ENCODE data around the gene CRTC1.

CRTC1 gene

GRCh38 chr19:18778076-18778389 is 94.6 kb downstream of the CRTC1 start:
- DNase-seq (no peak), ATAC-seq (ENCODE audit: insufficient read depth, low read depth) (no peak)
- 0 out of 2 replicates have a peak, but pooled peaks cover 3% of the 10 kb centered on the region for H4K20me1 ChIP-seq (ENCODE audit: insufficient read depth, low read length)

GRCh38 chr19:18778826-18779495 is 95.5 kb downstream of the CRTC1 start:
- TF ChIP-seq CTCF (IDR thresholded peaks at IDR 0.05; ENCODE audit: borderline replicate concordance, extremely low read depth, low read length, poor library complexity, severe bottlenecking) (no peak), EZH2 (IDR thresholded peaks at IDR 0.05; ENCODE audit: borderline replicate concordance, low read depth, low read length, severe bottlenecking) (no peak)
- Histone ChIP-seq H3K4me2 (ENCODE audit: insufficient read depth, low read length) (no peak overlapping the region), H3K9me3 (ENCODE audit: insufficient read depth, low read length, severe bottlenecking) (no peaks in the 10 kb centered on the region), H4K20me1 (ENCODE audit: insufficient read depth, low read length) (0 out of 2 replicates have a peak, but pooled peaks cover 3% of the 10 kb centered on the region), H3K36me3 (ENCODE audit: insufficient read depth, low read length) (no peaks in the 10 kb centered on the region), H3K27me3 (ENCODE audit: insufficient read depth, low read length, poor library complexity) (no peaks in the 10 kb centered on the region), H3K79me2 (ENCODE audit: insufficient read depth, low read length) (no peaks in the 10 kb centered on the region), H3K4me3 (ENCODE audit: low read depth in 1 of 2, low read length in 2 of 2) (no peak overlapping the region), H3K9ac (ENCODE audit: low read depth, low read length) (no peak overlapping the region), H3K27ac (ENCODE audit: low read length) (no peak overlapping the region), H3K4me1 (ENCODE audit: insufficient read depth, low read length) (no peaks in the 10 kb centered on the region), H2AFZ (ENCODE audit: low read depth, low read length) (no peak overlapping the region)
- no peak for DNase-seq
- no peak for ATAC-seq (ENCODE audit: insufficient read depth, low read depth)

More at GRCh38 chr19:18778076-18778389, 94.6 kb downstream of the CRTC1 start:
- H3K27ac ChIP-seq (ENCODE audit: low read length) = no peak overlapping the region
- H3K79me2 ChIP-seq (ENCODE audit: insufficient read depth, low read length) = no peaks in the 10 kb centered on the region
- no peaks in the 10 kb centered on the region for H3K4me1 ChIP-seq (ENCODE audit: insufficient read depth, low read length)
- H2AFZ ChIP-seq (ENCODE audit: low read depth, low read length) = no peak overlapping the region
- H3K4me2 ChIP-seq (ENCODE audit: insufficient read depth, low read length) = no peak overlapping the region
- H3K4me3 ChIP-seq (ENCODE audit: low read depth in 1 of 2, low read length in 2 of 2) = no peak overlapping the region
- H3K27me3 ChIP-seq (ENCODE audit: insufficient read depth, low read length, poor library complexity) = no peaks in the 10 kb centered on the region
- no peak overlapping the region for H3K9ac ChIP-seq (ENCODE audit: low read depth, low read length)
- H3K9me3 ChIP-seq (ENCODE audit: insufficient read depth, low read length, severe bottlenecking) = no peaks in the 10 kb centered on the region
- TF ChIP-seq EZH2 (IDR thresholded peaks at IDR 0.05; ENCODE audit: borderline replicate concordance, low read depth, low read length, severe bottlenecking) (no peak), CTCF (IDR thresholded peaks at IDR 0.05; ENCODE audit: borderline replicate concordance, extremely low read depth, low read length, poor library complexity, severe bottlenecking) (no peak)
- H3K36me3 ChIP-seq (ENCODE audit: insufficient read depth, low read length) = no peaks in the 10 kb centered on the region

- TF ChIP-seq CTCF (IDR thresholded peaks at IDR 0.05; ENCODE audit: borderline replicate concordance, extremely low read depth, low read length, poor library complexity, severe bottlenecking) (no peak), EZH2 (IDR thresholded peaks at IDR 0.05; ENCODE audit: borderline replicate concordance, low read depth, low read length, severe bottlenecking) (no peak)
- H3K36me3 ChIP-seq (ENCODE audit: insufficient read depth, low read length) = no peaks in the 10 kb centered on the region
- no peaks in the 10 kb centered on the region for H3K4me1 ChIP-seq (ENCODE audit: insufficient read depth, low read length)
- H3K4me2 ChIP-seq (ENCODE audit: insufficient read depth, low read length) = no peak overlapping the region
- H4K20me1 ChIP-seq (ENCODE audit: insufficient read depth, low read length) = 0 out of 2 replicates have a peak, but pooled peaks cover 3% of the 10 kb centered on the region
- H3K79me2 ChIP-seq (ENCODE audit: insufficient read depth, low read length) = no peaks in the 10 kb centered on the region
- H3K9ac ChIP-seq (ENCODE audit: low read depth, low read length) = no peak overlapping the region
- H2AFZ ChIP-seq (ENCODE audit: low read depth, low read length) = no peak overlapping the region
- H3K4me3 ChIP-seq (ENCODE audit: low read depth in 1 of 2, low read length in 2 of 2) = no peak overlapping the region
- no peaks in the 10 kb centered on the region for H3K27me3 ChIP-seq (ENCODE audit: insufficient read depth, low read length, poor library complexity)
- H3K9me3 ChIP-seq (ENCODE audit: insufficient read depth, low read length, severe bottlenecking) = no peaks in the 10 kb centered on the region
- no peak overlapping the region for H3K27ac ChIP-seq (ENCODE audit: low read length)
- DNase-seq (no peak), ATAC-seq (ENCODE audit: insufficient read depth, low read depth) (no peak)
Observed at GRCh38 chr19:18780081-18780480, 96.6 kb downstream of the CRTC1 start.
